Right ventricle myocardium inferior (tissue), 1 donor: ENCODE measurements around the gene LEUTX. TPM values are rescaled to one million over a fixed set of nuclear protein-coding genes. Genes with fewer than 3 reads are reported as not detected.

Source experiments
- ATAC-seq: fragments of 200-7000 bp; cut with Tn5 transposase; one replicate; pipeline ENCODE4 v1.9.1; 2020; ENCODE audit warnings: mild to moderate bottlenecking, moderate library complexity
- DNase-seq: peaks from one replicate; pipeline ENCODE4 v3.0.0; 2021; ENCODE audit errors: missing footprints
- intact Hi-C: fragments of 100-400 bp; cut with DNase I; formaldehyde crosslinking; loops from one replicate; pipeline ENCODE4 v1.11.0; 2022
- microRNA-seq: library from miRNA; unstranded; fragments of <30 nt; microRNA quantifications from one replicate; pipeline ENCODE4 v1.2.0, GENCODE V29; 2020
- total RNA-seq: library from RNA; stranded (reverse); fragmentation: NEBNext Ultra II Directional; extraction: Animal tissue kit (Norgen Biotek cat#: 25700); gene quantifications from one replicate; pipeline ENCODE4 v1.2.1, GENCODE V29; 2021
- donor health status: DM: no; HTN: yes; CAD: no; lungs with severe emphysema.

The LEUTX gene
- total RNA-seq, 1 donor from 2014 or later: not detected

GRCh38 chr19:39832341-39833083 lies 53.9 kb downstream of the LEUTX start:
- no peak for ATAC-seq
- DNase-seq: no peak
- intact Hi-C loops: no loop called here

GRCh38 chr19:39833160-39833463 lies 54.5 kb downstream of the LEUTX start:
- ATAC-seq (no peak), DNase-seq (peak; percentile 75)
- intact Hi-C loops: no loop called here

- DNase-seq (peak; percentile 99), ATAC-seq (peak; percentile 95)
- intact Hi-C loops: no loop called here
Observed at GRCh38 chr19:39833464-39834286, 55.0 kb downstream of the LEUTX start, which contains the start of gene DYRK1B. DYRK1B (minus strand) TSS chr19:39834162; CDS start chr19:39831867, 2,295 bp downstream.

GRCh38 chr19:39834287-39834841 lies 55.7 kb downstream of the LEUTX start:
- intact Hi-C loops: no loop called here
- DNase-seq: no peak
- ATAC-seq: no peak

Small RNA genes within 50 kb of the gene (microRNA-seq; reads per million reads assigned to microRNA genes)
- gene MIR6719: not detected

Other genes starting within 250 kb of the LEUTX start
- gene EID2B, start 246.0 kb upstream of the LEUTX start, total RNA-seq: 1.7 TPM
- 10.7 TPM for gene EID2, start 238.7 kb upstream of the LEUTX start, total RNA-seq
- gene LGALS13, start 176.3 kb upstream of the LEUTX start, total RNA-seq: not detected
- gene LGALS16, start 122.9 kb upstream of the LEUTX start, total RNA-seq: not detected
- not detected for gene LGALS14, start 74.4 kb upstream of the LEUTX start, total RNA-seq
- gene CLC, start 40.8 kb upstream of the LEUTX start, total RNA-seq: not detected
- gene DYRK1B, start 55.3 kb downstream of the LEUTX start, total RNA-seq: 19.9 TPM
- 64.8 TPM for gene FBL, start 67.5 kb downstream of the LEUTX start, total RNA-seq
- 19.5 TPM for gene FCGBP, start 155.8 kb downstream of the LEUTX start, total RNA-seq
- gene PSMC4, start 192.3 kb downstream of the LEUTX start, total RNA-seq: 73.6 TPM
- 5.1 TPM for gene ZNF546, start 218.2 kb downstream of the LEUTX start, total RNA-seq